HepG2 (cell line): Measurements from ENCODE around the gene GLRX5. TPM values are rescaled to one million over a fixed set of nuclear protein-coding genes. Genes with fewer than 3 reads are reported as not detected.
A peak's percentile ranks its signal among the peaks of the same experiment; 100 is the strongest.

Experiments
- polyA plus RNA-seq, 8 experiments: library from polyadenylated mRNA; depleted of rRNA in 3 of 8; stranded (reverse) in 7 of 8; unstranded in 1 of 8; fragments of >200 nt; fragmentation: Illumina TruSeq in 4 of 8; extraction: Trizol in 4 of 8; gene quantifications; 2 replicates each; pipeline versions ENCODE4 v1.2.1 to v1.2.3, GENCODE V29; 2011 to 2016; ENCODE audit warnings: low read depth in 4 of 8, missing spikeins in 1 of 8, mixed read lengths in 1 of 8; ENCODE audit not compliant: insufficient read depth in 1 of 8
- total RNA-seq, 5 experiments: library from RNA; depleted of rRNA; stranded (reverse); fragments of >200 nt; fragmentation: Illumina TruSeq; extraction: Trizol; gene quantifications; 2 replicates each; pipeline ENCODE4 v1.2.3, GENCODE V29; 2016; ENCODE audit warnings: low read depth in 1 of 5
- TF ChIP-seq, protein P1 (sequence below), 2 experiments: fragments of 450-650 bp in 1 of 2; sonication (generic) in 1 of 2; formaldehyde crosslinking in 1 of 2; IDR thresholded peaks; 2 replicates each; pipeline versions ENCODE4 v1.6.1 to v1.8.0; 2016 to 2022; ENCODE audit warnings: antibody characterized with exemption in 1 of 2, mild to moderate bottlenecking in 1 of 2, missing genetic modification reagents in 1 of 2

GLRX5 gene
- total and polyA plus RNA-seq, 2 of the 13 experiments (the other 11 are each of a cell fraction or from before 2014, with no cell fraction given): 122 to 146 TPM

- TF ChIP-seq, protein P1, sequence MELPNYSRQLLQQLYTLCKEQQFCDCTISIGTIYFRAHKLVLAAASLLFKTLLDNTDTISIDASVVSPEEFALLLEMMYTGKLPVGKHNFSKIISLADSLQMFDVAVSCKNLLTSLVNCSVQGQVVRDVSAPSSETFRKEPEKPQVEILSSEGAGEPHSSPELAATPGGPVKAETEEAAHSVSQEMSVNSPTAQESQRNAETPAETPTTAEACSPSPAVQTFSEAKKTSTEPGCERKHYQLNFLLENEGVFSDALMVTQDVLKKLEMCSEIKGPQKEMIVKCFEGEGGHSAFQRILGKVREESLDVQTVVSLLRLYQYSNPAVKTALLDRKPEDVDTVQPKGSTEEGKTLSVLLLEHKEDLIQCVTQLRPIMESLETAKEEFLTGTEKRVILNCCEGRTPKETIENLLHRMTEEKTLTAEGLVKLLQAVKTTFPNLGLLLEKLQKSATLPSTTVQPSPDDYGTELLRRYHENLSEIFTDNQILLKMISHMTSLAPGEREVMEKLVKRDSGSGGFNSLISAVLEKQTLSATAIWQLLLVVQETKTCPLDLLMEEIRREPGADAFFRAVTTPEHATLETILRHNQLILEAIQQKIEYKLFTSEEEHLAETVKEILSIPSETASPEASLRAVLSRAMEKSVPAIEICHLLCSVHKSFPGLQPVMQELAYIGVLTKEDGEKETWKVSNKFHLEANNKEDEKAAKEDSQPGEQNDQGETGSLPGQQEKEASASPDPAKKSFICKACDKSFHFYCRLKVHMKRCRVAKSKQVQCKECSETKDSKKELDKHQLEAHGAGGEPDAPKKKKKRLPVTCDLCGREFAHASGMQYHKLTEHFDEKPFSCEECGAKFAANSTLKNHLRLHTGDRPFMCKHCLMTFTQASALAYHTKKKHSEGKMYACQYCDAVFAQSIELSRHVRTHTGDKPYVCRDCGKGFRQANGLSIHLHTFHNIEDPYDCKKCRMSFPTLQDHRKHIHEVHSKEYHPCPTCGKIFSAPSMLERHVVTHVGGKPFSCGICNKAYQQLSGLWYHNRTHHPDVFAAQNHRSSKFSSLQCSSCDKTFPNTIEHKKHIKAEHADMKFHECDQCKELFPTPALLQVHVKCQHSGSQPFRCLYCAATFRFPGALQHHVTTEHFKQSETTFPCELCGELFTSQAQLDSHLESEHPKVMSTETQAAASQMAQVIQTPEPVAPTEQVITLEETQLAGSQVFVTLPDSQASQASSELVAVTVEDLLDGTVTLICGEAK (IDR thresholded peaks at IDR 0.05): no peak
- TF ChIP-seq, protein P1 (CRISPR knock-in tag; IDR thresholded peaks at IDR 0.05): peak; percentile 61
These were observed 37.3 kb upstream of the GLRX5 start (continued) for GRCh38 chr14:95497561-95498011.
